ENCODE results near the gene PPY. TPM values are rescaled to one million over a fixed set of nuclear protein-coding genes. Genes with fewer than 3 reads are reported as not detected.

Gene PPY
- total and polyA plus RNA-seq, 2 donors (not counting 1 experiment from before 2014, with no cell fraction given), result not detected

GRCh38 chr17:43983515-43984411 lies 41.5 kb upstream of the PPY start:
- peak; percentile 23 for DNase-seq
- Histone ChIP-seq H3K9ac (ENCODE audit: low read length) (peak overlapping the region; percentile 26), H3K4me3 (ENCODE audit: control extremely low read depth in 1 of 5, extremely low read depth in 1 of 5, insufficient read depth in 1 of 5, low read depth in 2 of 5, low read length in 4 of 5) (peak overlapping the region in 3 of 5 experiments; percentile 11 to 29 (median 21)), H3K4me1 (ENCODE audit: control insufficient read depth in 2 of 2, insufficient read depth in 2 of 2, low read length in 2 of 2) (peaks cover 10 to 11% of the 10 kb centered on the region in 2 donors), H3K27ac (ENCODE audit: low read length in 2 of 2) (no peak overlapping the region), H3K27me3 (replicated peaks in 1 of 4; ENCODE audit: control extremely low read depth in 1 of 4, control insufficient read depth in 3 of 4, insufficient read depth in 4 of 4, low read length in 3 of 4) (peaks cover 0 to 45% (median 30%) of the 10 kb centered on the region in 4 experiments), H2AFZ (ENCODE audit: insufficient read depth, low read depth, low read length, poor library complexity, severe bottlenecking) (peak overlapping the region; percentile 51), H3K4me2 (replicated peaks; ENCODE audit: low read depth, low read length, poor library complexity, severe bottlenecking) (peak overlapping the region; percentile 67), H3K79me2 (ENCODE audit: control insufficient read depth, insufficient read depth, low read length) (no peaks in the 10 kb centered on the region), H4K20me1 (ENCODE audit: control insufficient read depth, insufficient read depth, low read length, poor library complexity, severe bottlenecking) (no peaks in the 10 kb centered on the region), H3K36me3 (replicated peaks in 1 of 2; ENCODE audit: control extremely low read depth in 1 of 2, control insufficient read depth in 1 of 2, extremely low read depth in 1 of 2, insufficient read depth in 2 of 2, low read length in 1 of 2) (no peaks in the 10 kb centered on the region), H3K9me3 (ENCODE audit: control extremely low read depth in 1 of 3, control insufficient read depth in 2 of 3, insufficient read depth in 1 of 3, low read length in 2 of 3) (peaks cover 0 to 5% (median 0%) of the 10 kb centered on the region in 3 donors)
- ATAC-seq (ENCODE audit: low read depth), result peak; percentile 14
- intact Hi-C loops (cut with micrococcal nuclease), result no loop called here
- H3K27ac Mint-ChIP-seq, result no peak overlapping the region
- CTCF ChIA-PET, result interaction anchor here (2.5 kb wide), 1 partner anchor 40 kb away, joined by 10 read pairs; no protein-coding TSS in a partner anchor
- WGBS (ENCODE audit: insufficient coverage), result 7% methylated on average over 74 of the region's 78 CpGs
- no peak for TF ChIP-seq EZH2 (IDR thresholded peaks at IDR 0.05; ENCODE audit: borderline replicate concordance, insufficient read depth, low read depth, low read length, poor library complexity, severe bottlenecking)
- no peak for TF ChIP-seq CTCF (IDR thresholded peaks at IDR 0.05)
- no peaks in the 10 kb centered on the region for H3K9me3 Mint-ChIP-seq (ENCODE audit: insufficient read depth)
- peak overlapping the region; percentile 34 for H3K4me3 Mint-ChIP-seq
- POLR2A ChIA-PET, result no interaction called here
- peaks cover 2% of the 10 kb centered on the region for H3K4me1 Mint-ChIP-seq
- H3K27me3 Mint-ChIP-seq, result peaks cover 59% of the 10 kb centered on the region

- H3K9me3 ChIP-seq (ENCODE audit: control extremely low read depth in 1 of 3, control insufficient read depth in 2 of 3, insufficient read depth in 1 of 3, low read length in 2 of 3), result peaks cover 0 to 5% (median 0%) of the 10 kb centered on the region in 3 donors
- H3K4me3 Mint-ChIP-seq, result peak overlapping the region; percentile 34
- no peaks in the 10 kb centered on the region for H3K36me3 ChIP-seq (replicated peaks in 1 of 2; ENCODE audit: control extremely low read depth in 1 of 2, control insufficient read depth in 1 of 2, extremely low read depth in 1 of 2, insufficient read depth in 2 of 2, low read length in 1 of 2)
- H3K27me3 ChIP-seq (replicated peaks in 1 of 4; ENCODE audit: control extremely low read depth in 1 of 4, control insufficient read depth in 3 of 4, insufficient read depth in 4 of 4, low read length in 3 of 4), result peaks cover 0 to 46% (median 30%) of the 10 kb centered on the region in 4 experiments
- intact Hi-C loops (cut with micrococcal nuclease), result no loop called here
- 5% methylated on average over 3 of the region's 5 CpGs for WGBS (ENCODE audit: insufficient coverage)
- H3K4me2 ChIP-seq (replicated peaks; ENCODE audit: low read depth, low read length, poor library complexity, severe bottlenecking), result peak overlapping the region; percentile 67
- POLR2A ChIA-PET, result no interaction called here
- H3K4me1 ChIP-seq (ENCODE audit: control insufficient read depth in 2 of 2, insufficient read depth in 2 of 2, low read length in 2 of 2), result peaks cover 10 to 11% of the 10 kb centered on the region in 2 donors
- ATAC-seq (ENCODE audit: low read depth) (no peak), DNase-seq (no peak)
- no peaks in the 10 kb centered on the region for H4K20me1 ChIP-seq (ENCODE audit: control insufficient read depth, insufficient read depth, low read length, poor library complexity, severe bottlenecking)
- H3K4me3 ChIP-seq (ENCODE audit: control extremely low read depth in 1 of 5, extremely low read depth in 1 of 5, insufficient read depth in 1 of 5, low read depth in 2 of 5, low read length in 4 of 5), result no peak overlapping the region
- H3K9ac ChIP-seq (ENCODE audit: low read length), result no peak overlapping the region
- TF ChIP-seq CTCF (IDR thresholded peaks at IDR 0.05) (no peak), EZH2 (IDR thresholded peaks at IDR 0.05; ENCODE audit: borderline replicate concordance, insufficient read depth, low read depth, low read length, poor library complexity, severe bottlenecking) (no peak)
- H3K4me1 Mint-ChIP-seq, result peaks cover 2% of the 10 kb centered on the region
- no peak overlapping the region for H3K27ac Mint-ChIP-seq
- peaks cover 55% of the 10 kb centered on the region for H3K27me3 Mint-ChIP-seq
- H3K79me2 ChIP-seq (ENCODE audit: control insufficient read depth, insufficient read depth, low read length), result no peaks in the 10 kb centered on the region
- no peak overlapping the region for H3K27ac ChIP-seq (ENCODE audit: low read length in 2 of 2)
- no peaks in the 10 kb centered on the region for H3K9me3 Mint-ChIP-seq (ENCODE audit: insufficient read depth)
- CTCF ChIA-PET, result interaction anchor here (2.5 kb wide), 1 partner anchor 39 kb away, joined by 10 read pairs; no protein-coding TSS in a partner anchor
- no peak overlapping the region for H2AFZ ChIP-seq (ENCODE audit: insufficient read depth, low read depth, low read length, poor library complexity, severe bottlenecking)
Measured at GRCh38 chr17:43983196-43983514, 40.9 kb upstream of the PPY start.

Measured in B cell (primary cell).